ENCODE results near the gene STARD13.

STARD13 gene

GRCh38 chr13:33119022-33119781 lies 166.4 kb downstream of the STARD13 start:
- no peak for TF ChIP-seq ZNF274 (IDR thresholded peaks at IDR 0.05; ENCODE audit: low read depth, low read length)
- TF ChIP-seq YY1 (IDR thresholded peaks at IDR 0.05; ENCODE audit: insufficient read depth, insufficient read length): no peak
- no peak for TF ChIP-seq SUZ12 (IDR thresholded peaks at IDR 0.05; ENCODE audit: extremely low read depth, insufficient read depth, insufficient read length)
- no peak for DNase-seq (ENCODE audit: low read depth, low spot score)
- peaks cover 5% of the 10 kb centered on the region for H3K4me1 ChIP-seq (ENCODE audit: insufficient read depth, insufficient read length)
- H3K4me3 ChIP-seq (ENCODE audit: insufficient read length, low read depth): no peak overlapping the region
- no peaks in the 10 kb centered on the region for H3K27me3 ChIP-seq (ENCODE audit: insufficient read depth, insufficient read length)
- H3K9ac ChIP-seq (ENCODE audit: insufficient read length, low read depth): no peak overlapping the region
- no peaks in the 10 kb centered on the region for H3K9me3 ChIP-seq (ENCODE audit: insufficient read depth, low read length)
- peaks cover 18% of the 10 kb centered on the region for H3K36me3 ChIP-seq (ENCODE audit: insufficient read depth, insufficient read length, low read length)

- TF ChIP-seq ZNF274 (IDR thresholded peaks at IDR 0.05; ENCODE audit: low read depth, low read length) (no peak), SUZ12 (IDR thresholded peaks at IDR 0.05; ENCODE audit: extremely low read depth, insufficient read depth, insufficient read length) (no peak), YY1 (IDR thresholded peaks at IDR 0.05; ENCODE audit: insufficient read depth, insufficient read length) (no peak)
- Histone ChIP-seq H3K27me3 (ENCODE audit: insufficient read depth, insufficient read length) (no peaks in the 10 kb centered on the region), H3K9me3 (ENCODE audit: insufficient read depth, low read length) (no peaks in the 10 kb centered on the region), H3K4me1 (ENCODE audit: insufficient read depth, insufficient read length) (no peaks in the 10 kb centered on the region), H3K36me3 (ENCODE audit: insufficient read depth, insufficient read length, low read length) (peaks cover 30% of the 10 kb centered on the region), H3K9ac (ENCODE audit: insufficient read length, low read depth) (no peak overlapping the region), H3K4me3 (ENCODE audit: insufficient read length, low read depth) (no peak overlapping the region)
- no peak for DNase-seq (ENCODE audit: low read depth, low spot score)
These were observed 169.1 kb downstream of the STARD13 start for GRCh38 chr13:33116321-33117010.

GRCh38 chr13:33115274-33115673 lies 170.3 kb downstream of the STARD13 start:
- DNase-seq (ENCODE audit: low read depth, low spot score): no peak
- Histone ChIP-seq H3K9me3 (ENCODE audit: insufficient read depth, low read length) (no peaks in the 10 kb centered on the region), H3K9ac (ENCODE audit: insufficient read length, low read depth) (no peak overlapping the region), H3K4me1 (ENCODE audit: insufficient read depth, insufficient read length) (no peaks in the 10 kb centered on the region), H3K4me3 (ENCODE audit: insufficient read length, low read depth) (no peak overlapping the region), H3K36me3 (ENCODE audit: insufficient read depth, insufficient read length, low read length) (peaks cover 35% of the 10 kb centered on the region), H3K27me3 (ENCODE audit: insufficient read depth, insufficient read length) (no peaks in the 10 kb centered on the region)
- no peak for TF ChIP-seq ZNF274 (IDR thresholded peaks at IDR 0.05; ENCODE audit: low read depth, low read length)
- no peak for TF ChIP-seq YY1 (IDR thresholded peaks at IDR 0.05; ENCODE audit: insufficient read depth, insufficient read length)

GRCh38 chr13:33114146-33114545 lies 171.4 kb downstream of the STARD13 start:
- Histone ChIP-seq H3K4me1 (ENCODE audit: insufficient read depth, insufficient read length) (no peaks in the 10 kb centered on the region), H3K36me3 (ENCODE audit: insufficient read depth, insufficient read length, low read length) (peaks cover 41% of the 10 kb centered on the region), H3K9ac (ENCODE audit: insufficient read length, low read depth) (no peak overlapping the region), H3K9me3 (ENCODE audit: insufficient read depth, low read length) (no peaks in the 10 kb centered on the region), H3K27me3 (ENCODE audit: insufficient read depth, insufficient read length) (no peaks in the 10 kb centered on the region), H3K4me3 (ENCODE audit: insufficient read length, low read depth) (no peak overlapping the region)
- TF ChIP-seq YY1 (IDR thresholded peaks at IDR 0.05; ENCODE audit: insufficient read depth, insufficient read length): no peak
- no peak for TF ChIP-seq ZNF274 (IDR thresholded peaks at IDR 0.05; ENCODE audit: low read depth, low read length)
- no peak for TF ChIP-seq SUZ12 (IDR thresholded peaks at IDR 0.05; ENCODE audit: extremely low read depth, insufficient read depth, insufficient read length)
- no peak for DNase-seq (ENCODE audit: low read depth, low spot score)

- Histone ChIP-seq H3K9ac (ENCODE audit: insufficient read length, low read depth) (no peak overlapping the region), H3K9me3 (ENCODE audit: insufficient read depth, low read length) (no peaks in the 10 kb centered on the region), H3K27me3 (ENCODE audit: insufficient read depth, insufficient read length) (no peaks in the 10 kb centered on the region), H3K36me3 (ENCODE audit: insufficient read depth, insufficient read length, low read length) (peaks cover 40% of the 10 kb centered on the region), H3K4me3 (ENCODE audit: insufficient read length, low read depth) (no peak overlapping the region), H3K4me1 (ENCODE audit: insufficient read depth, insufficient read length) (no peaks in the 10 kb centered on the region)
- TF ChIP-seq ZNF274 (IDR thresholded peaks at IDR 0.05; ENCODE audit: low read depth, low read length): no peak
- TF ChIP-seq YY1 (IDR thresholded peaks at IDR 0.05; ENCODE audit: insufficient read depth, insufficient read length): no peak
- no peak for TF ChIP-seq SUZ12 (IDR thresholded peaks at IDR 0.05; ENCODE audit: extremely low read depth, insufficient read depth, insufficient read length)
- no peak for DNase-seq (ENCODE audit: low read depth, low spot score)
These were observed 172.8 kb downstream of the STARD13 start for GRCh38 chr13:33112766-33113165.

DNA sequence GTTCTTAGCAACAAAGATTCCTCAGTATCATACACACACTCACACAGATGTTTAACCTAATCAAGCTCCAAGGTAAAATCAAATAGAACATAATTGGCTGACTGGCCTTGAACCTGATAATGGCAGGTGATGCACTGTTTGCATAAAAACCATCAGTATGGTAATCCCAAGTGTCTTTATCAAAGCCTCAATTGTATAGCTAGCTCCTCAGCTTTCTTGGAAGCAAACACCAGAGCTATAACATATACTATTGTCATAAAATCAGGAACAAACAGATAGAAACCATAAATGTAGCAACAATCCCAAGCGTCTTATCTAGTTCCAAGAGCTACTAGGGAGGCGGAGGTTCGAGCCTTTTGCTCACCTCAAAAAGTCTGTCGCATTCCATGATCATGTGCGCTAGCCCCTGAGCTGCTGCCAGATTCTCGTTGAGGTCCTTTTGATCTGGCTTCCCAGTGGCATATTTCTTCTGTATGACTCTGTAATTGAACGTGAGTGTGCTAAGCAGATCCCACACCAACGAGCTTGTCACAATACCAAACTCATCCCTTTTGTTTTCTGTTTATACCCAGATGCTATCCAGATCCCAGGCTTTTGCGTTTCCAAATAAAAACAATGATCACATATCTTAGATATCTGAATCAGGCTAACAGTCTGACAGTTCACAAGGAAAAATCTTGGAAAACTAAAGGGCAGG lies 174.0 kb downstream of the STARD13 start:
- peaks cover 45% of the 10 kb centered on the region for H3K36me3 ChIP-seq (ENCODE audit: insufficient read depth, insufficient read length, low read length)
- H3K9ac ChIP-seq (ENCODE audit: insufficient read length, low read depth): no peak overlapping the region
- no peak overlapping the region for H3K4me3 ChIP-seq (ENCODE audit: insufficient read length, low read depth)
- no peaks in the 10 kb centered on the region for H3K27me3 ChIP-seq (ENCODE audit: insufficient read depth, insufficient read length)
- DNase-seq (ENCODE audit: low read depth, low spot score): no peak
- TF ChIP-seq YY1 (IDR thresholded peaks at IDR 0.05; ENCODE audit: insufficient read depth, insufficient read length) (no peak), SUZ12 (IDR thresholded peaks at IDR 0.05; ENCODE audit: extremely low read depth, insufficient read depth, insufficient read length) (no peak), ZNF274 (IDR thresholded peaks at IDR 0.05; ENCODE audit: low read depth, low read length) (no peak)
- H3K4me1 ChIP-seq (ENCODE audit: insufficient read depth, insufficient read length): no peaks in the 10 kb centered on the region
- no peaks in the 10 kb centered on the region for H3K9me3 ChIP-seq (ENCODE audit: insufficient read depth, low read length)

Data from NT2/D1 (cell line).